GM18499 (cell line): ENCODE results near the gene TP53I11.

Source experiments
- ATAC-seq: cut with Tn5 transposase; IDR thresholded peaks from one replicate; pipeline ENCODE4 v1.9.1; 2021; ENCODE audit warnings: moderate number of reproducible peaks; ENCODE audit not compliant: insufficient read depth, unreplicated experiment

The TP53I11 gene, protein sequence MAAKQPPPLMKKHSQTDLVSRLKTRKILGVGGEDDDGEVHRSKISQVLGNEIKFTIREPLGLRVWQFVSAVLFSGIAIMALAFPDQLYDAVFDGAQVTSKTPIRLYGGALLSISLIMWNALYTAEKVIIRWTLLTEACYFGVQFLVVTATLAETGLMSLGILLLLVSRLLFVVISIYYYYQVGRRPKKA

DNA sequence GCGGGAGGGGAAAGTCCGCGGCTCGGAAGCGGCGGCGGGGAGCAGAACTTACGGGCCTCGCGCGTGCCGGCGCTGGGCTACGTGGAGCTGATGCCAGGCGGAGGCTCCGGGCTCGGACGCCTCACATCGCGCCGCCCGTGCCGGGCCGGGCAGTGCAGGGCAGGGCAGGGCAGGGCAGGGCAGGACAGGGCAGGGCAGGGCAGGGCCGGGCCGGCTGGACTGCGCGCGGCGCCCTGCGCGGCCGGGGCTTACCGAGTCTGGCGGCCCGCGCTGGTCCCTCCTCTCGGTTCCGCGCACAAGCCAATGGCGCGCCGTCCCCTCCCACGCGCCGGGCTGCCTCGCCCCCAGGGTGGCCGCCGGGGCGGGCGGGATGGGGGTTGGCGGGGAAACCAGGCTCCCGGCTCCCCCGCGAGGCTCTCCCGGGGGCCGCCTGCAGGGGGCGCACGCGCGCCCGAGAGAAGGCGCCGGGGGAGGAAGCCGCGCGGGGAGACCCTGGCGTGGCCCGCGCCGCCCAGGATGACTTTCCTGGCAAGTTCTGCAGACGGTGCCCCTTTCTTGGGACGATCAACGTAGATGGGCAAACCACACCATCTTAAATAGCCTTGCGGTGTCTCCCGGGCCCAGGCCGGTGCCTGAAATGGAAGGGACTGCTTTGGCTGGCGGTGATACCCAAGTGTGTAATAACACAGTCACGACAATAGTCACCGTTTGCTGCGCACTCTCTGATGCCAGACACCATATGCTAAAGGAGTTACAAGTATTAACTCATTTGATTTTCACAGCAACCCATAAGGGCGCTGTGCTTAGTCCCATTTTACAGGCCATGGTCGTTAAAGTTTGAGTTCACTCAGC lies at the start of gene TP53I11:
TP53I11 (minus strand) TSS at position 259 of the 852 bp plus-strand sequence. CDS start 12,548 bp downstream, outside the sequence.
- ATAC-seq, result no peak

DNA sequence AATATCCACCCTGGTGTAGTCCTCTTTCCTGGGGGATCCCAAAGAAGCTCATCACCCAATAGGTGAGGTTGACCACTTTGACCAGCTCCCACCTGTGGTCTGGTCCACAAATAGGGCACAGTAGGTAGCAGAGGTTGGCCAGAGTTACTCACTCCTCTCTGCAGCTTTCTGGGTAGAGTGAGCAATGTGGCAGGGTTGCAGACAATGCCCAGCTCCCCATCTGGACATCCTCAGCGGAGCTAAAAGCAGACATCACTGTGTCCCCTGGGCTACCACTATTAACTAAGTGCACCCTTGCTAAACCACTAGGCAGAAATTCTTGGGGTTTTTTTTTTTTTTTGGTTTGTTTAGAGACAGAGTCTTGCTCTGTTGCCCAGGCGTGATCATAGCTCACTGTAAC lies 48.4 kb upstream of the TP53I11 start:
- ATAC-seq, result no peak

DNA sequence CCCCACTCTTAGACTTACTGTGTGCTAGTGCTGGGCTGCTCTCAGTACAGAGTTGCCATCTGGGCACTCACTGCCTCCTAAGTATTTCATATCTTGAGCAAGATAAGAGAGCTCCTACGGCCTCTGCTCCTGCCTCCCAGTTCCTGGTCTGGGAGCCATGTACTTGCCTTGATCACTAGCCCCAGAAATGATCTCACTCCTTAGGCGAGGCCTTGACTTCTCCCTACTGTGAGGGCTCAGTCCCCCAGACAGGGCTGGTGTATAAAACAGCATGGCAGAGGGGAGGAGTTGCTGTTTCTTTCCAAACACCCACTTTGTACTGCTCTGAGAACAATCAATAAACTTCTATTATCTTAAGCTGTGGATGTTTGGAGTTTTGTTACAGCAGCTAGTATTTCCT lies 47.4 kb upstream of the TP53I11 start:
- ATAC-seq, result no peak

DNA sequence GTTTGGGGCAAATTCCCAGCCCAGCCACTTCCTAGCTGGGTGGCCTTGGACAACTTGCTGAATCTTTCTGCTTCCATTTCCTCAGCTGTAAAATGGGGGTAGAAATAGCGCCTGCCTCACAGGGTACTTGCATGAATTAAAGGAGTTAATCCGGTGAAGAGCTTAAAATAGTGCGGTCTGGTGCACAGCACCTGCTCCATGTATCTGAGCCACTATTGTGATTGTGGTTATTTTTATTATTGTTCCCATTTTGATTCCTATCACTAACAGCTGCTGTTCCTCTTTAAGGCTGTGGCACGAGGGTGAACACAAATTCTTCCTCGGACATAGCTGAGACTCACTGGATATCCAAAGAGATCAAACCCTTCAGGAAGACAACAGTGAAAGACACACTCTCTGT lies 46.9 kb upstream of the TP53I11 start:
- no peak for ATAC-seq

DNA sequence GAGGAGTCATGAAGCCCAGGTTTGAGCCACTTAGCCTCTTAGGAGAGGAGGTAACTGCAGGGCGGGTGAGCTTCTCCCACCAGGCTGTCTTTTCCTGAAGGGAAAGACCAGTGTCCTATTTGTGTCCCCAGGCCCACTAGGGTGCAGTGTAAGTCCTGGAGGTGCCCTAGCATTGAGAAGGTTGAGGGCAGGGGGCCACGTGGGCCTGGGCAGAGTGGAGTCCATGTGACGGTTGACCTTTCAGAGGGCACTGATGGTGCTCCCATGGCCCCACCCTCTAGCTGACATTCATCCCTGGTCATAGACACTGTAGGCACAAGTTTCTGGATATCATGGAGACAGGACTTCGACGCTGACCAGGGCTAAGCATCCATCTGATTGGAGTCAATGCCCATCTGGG lies 44.1 kb upstream of the TP53I11 start:
- no peak for ATAC-seq

DNA sequence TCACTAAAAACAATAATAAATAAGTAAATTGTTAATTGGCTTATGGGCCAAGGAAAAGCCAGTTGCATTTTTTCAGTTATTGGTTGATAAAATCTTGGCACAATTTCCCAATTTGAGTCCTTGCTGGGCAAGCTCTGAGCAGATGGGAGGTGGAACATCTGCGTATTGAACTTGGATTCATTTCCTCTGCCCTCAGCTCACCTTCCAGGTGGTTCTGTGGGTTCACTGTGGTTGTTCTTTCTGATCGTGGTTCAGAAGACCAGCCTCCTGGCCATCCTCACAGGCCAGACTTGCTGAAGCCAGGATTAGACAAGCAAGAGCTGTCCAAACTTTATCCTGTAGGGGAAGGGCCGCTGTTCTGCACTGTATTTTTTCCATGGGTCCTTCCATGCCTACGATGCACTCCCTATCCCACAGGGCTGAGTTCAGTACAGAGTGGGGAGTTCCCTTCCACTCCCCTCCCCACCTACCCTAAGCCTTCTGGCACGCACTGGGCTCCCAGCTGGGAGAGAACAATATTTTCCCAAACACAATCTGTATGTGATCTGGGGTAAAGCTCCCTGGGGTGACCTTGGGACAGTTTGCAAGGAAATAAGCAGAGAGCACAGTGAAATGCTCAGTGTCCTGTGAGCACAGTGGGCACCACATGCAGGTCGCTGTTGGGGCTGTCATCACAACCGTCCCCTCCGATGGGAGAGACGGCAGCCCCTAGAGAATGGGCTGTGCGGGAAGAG lies 43.5 kb upstream of the TP53I11 start:
- ATAC-seq, result no peak

DNA sequence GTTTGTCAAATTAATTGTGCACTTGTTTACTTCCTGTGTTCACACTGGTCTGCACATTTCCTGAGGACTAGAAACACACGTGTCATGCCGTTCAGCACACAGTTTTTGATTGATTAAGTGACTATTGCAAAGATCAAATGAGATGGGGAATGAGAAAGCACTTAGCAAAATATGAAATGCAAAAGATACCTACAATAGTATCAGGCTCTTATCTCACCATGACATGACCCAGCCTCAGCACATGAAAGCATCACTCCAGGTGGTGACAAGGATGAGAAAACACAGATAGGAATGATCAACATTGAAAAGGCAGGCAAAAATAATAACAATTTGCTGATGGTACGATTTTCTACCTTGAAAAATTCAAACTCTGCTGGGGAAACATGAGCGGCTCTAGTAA lies 42.1 kb upstream of the TP53I11 start:
- ATAC-seq, result no peak

DNA sequence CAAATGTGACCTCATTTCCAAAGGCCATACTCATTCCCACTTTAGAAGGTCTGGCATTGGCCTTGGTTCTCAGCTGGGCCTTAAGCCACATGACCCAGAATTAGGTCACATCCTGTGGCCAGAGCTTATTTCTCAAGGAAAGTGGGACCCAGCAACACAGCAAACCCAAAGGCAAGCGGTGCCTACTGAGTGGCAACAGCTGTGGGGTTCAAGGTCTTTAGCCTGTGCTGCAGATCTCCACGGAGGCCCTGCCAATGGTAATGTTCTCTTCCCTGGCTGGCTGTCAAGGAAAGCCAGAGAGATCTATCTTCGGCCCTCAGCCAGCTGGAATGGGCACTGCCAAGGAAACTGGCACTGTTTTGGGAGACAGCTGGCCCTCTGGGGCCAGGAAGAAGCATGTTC lies 41.5 kb upstream of the TP53I11 start:
- no peak for ATAC-seq

DNA sequence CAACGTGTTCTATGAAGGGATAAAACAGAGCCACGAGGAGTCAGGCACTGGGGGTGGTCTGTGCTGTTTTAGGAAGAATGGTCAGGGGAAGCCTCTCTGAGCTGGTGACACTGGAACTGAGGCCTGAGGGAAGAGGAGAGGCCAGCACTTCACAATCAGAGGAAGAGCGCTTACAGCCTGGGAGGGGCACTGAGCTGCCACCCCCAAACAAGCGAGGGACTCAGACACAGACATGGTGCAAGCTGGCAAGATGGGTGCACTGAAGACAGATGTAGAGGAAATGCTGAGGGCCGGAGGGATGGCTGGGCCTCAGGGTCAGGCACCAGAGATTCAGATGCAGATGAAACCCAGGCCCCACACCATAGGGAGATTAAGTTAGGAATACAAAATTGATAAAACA lies 40.0 kb upstream of the TP53I11 start:
- no peak for ATAC-seq

DNA sequence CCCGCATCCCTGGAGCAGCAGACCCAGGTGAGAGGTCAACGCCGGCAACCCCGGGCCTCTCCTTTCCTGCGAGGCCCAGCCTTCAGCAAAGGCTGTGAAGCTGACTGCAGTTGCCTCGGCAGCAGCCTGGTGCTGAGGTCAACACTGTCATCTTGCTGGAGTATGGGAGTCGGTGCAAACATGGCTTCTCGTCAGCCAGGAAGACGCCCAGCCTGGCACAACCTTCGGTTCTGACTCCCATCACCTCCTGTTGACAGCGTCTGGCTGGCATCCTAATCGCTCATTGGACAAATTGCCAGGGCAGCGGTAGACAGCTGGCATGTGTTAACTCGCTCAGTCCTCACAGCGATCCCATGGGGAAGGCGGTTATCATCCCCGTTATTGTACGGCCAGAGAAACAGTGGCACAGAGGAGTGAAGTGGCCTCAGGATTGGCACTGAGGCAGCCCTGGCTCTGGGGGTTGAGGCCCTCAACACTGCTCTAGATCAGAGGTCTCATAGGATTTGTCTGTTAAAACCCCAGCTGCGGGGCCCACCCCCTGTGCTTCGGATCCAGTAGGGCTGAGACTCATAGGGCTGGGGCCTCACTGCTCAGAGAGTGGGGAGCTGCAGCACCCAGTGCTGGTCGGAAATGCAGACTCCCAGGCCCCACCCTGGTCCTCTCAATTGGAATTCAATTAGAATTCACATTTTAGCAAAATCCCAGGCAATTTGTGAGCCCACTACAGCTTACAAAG lies 39.3 kb upstream of the TP53I11 start:
- ATAC-seq, result no peak

DNA sequence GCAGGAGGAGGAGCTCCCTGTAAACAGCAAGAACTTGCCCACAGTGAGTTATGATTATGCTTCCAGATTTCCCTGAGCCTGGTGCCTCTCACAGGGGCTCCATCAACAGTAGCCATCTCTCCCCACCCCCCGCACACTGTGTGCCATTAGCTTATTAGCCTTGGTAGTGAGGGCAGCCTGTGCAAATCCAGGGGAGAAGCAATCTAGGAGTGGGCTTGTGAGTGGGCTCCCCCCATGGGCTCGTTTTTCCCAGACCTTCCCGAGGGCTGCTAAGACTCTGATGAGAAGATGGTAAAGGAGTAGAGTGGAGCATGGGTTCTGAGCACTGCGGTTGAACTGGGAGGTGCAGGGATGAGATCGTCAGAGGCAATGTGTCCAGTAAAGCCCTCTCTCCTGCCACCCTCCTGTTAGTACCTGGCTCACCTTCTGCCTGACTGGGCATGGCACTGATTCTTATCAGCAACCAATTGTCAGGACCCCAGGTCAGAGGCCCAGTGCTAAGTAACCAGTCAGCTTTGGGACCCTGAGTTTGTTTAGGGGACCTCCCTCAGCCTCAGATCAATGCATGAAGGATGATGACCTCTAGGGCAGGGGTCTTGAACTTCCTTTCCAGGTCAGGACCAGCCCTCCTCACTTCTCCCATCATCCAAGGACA lies 38.4 kb upstream of the TP53I11 start:
- no peak for ATAC-seq

DNA sequence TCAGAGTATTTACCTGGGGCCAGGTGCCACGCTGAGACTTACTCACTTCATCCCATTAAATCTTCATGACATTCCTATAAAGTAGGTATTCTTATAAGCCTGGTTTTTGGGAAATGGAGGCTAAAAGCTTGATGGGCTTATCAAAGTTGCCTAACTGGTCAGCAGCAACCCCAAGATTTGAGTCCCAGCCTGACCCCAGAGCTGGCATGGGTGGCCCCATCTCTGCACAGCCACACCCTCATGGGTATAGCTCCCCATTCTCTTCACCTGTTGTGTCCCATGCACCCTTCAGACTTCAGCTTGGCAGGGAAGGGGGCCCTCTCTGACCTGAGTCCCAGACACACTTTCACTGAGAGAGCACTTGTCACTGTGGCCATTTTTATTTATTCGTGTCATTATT lies 37.4 kb upstream of the TP53I11 start:
- ATAC-seq, result no peak

DNA sequence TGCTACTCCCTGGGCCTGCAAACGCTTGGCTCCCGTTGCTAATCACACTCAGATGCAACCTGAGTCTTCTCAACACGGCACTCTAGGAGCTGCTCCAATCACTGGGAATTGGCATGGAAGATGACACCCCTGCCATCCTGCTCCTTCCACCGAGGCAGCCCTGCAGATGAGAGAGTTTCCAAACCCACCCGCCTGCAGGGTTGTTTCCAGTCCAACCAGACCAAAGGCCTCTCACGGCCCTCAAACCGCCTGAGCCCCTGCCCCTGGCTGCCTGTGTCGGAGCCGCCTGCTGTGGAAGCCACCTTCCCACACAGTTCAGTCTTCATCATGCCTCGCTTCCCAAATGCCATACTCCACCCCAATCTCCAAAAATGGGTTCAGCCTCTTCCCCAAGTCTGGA lies 36.8 kb upstream of the TP53I11 start:
- no peak for ATAC-seq

DNA sequence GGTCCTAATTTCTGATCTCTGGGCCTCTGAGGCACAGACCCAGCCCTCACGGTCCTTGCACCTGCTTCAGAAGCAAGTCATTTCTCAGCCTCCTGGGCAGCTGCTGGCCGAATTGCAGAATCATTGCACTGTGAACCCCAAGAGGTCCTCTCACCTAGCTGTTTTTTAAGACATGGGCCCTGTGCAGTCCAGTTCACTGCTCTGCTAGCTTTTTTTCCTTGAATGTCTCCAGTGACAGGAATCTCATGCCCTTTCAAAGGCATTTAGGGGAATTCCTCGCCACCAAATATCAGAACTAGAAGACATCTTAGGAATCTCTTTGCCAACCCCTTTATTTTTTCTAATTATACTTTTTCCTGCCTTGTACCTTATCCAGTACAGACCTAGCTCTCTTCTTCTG lies 35.6 kb upstream of the TP53I11 start:
- ATAC-seq, result no peak

DNA sequence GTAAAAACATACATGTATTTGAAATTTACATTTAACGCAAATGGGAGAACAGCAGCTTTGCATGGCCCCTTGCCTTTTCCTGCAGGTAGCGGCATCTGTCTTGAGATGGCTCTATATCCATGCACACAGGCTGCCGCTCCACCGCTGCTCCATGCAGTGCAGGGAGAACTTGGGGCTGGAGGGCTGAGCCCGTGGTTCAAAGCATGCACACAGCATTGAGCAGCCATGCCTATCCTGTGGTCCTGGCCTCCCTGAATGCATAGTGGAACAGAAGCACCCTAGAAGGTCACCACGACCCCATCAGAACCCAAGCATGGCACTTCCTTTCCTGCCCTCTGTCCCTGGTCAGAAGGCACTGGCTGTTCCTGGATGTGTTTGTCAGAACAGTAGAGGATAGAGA lies 35.0 kb upstream of the TP53I11 start:
- ATAC-seq, result no peak

DNA sequence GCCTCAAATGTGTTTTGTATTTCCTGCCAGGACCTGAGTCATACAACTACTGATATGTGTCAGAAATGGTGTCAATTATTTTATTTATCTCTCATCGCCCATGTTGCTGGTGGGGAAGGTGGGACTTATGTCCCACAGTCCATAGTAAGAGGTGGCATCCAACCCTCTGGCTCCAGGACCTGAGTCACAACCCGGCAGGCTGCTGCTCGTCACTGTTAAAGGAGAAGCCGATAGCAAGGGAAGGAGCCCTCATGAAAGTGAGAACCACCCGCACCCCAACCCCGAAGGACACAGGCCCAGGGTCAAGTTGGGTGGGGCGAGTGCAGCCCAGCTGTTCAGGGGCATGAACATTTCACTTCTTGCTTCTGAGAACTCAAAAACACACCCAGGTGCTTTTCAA lies 33.1 kb upstream of the TP53I11 start:
- ATAC-seq, result no peak

DNA sequence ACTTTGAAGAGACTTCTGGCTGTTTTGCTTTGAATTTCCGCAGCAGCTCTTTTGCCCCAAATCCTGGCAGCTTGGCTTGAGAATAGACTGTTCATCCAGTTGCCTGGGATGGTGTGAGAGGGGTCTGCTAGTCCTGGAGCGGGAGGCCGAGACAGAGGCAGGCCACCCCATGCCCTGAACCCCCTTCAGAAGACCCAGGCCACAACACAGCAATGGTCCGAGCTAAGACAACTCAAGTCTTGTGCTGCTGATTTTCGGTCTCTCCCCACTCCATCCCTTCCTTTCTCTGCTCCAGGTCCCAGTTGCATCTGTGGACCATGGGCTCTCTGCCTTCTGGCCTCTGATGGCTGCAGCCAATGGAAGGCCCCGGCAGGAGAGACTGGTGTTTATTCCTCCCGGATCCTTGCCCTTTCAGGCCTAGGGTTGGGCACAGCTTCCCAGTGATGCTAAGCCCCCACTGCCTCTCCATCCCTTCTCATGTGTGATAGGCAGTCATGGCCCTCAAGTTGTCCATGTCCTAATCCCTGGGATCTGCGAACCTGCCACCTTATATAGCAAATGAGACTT lies 31.9 kb upstream of the TP53I11 start:
- ATAC-seq, result no peak

DNA sequence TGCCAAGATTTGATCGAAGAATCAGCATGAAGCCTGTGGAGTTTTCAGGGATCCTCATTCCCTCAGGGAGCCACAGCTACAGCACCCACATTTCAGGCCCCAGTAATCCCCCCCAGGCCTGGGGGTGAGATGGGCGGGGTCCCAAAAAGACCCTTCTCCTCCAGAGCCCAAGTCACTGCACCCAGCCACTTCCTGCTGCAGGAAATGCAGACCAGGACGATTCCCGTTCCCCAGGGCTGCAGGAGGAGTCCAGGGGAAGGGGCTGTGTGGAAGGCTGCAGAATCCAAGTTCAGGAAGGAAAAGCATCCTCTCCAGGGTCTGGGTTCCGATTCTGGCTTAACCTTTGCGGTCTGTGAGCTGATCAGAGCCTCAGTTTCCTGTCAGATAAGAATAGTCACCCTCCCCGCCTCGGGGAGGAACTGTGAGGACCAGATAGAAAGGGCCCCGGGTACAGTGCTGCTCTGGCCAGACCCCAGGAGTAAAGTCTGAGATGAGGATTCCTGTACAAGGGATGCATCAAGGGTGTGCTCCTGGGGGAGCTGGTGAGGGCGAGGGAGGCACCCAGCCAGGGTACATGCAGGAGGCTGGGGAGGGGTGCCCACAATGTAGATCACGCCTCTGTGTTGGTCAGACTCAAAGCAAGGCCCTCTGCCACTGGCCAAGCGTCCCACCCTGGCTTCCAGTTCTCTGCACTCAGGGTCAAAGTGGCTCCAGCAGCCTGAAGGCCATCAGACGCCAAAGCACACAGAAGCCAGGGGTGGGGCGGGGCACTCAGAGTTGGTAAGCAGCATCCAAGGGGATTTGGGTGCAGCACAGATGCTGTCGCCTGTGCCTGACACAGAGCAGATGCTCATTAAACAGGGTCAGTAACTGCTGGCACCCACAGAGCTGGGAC lies 30.1 kb upstream of the TP53I11 start:
- no peak for ATAC-seq
